HCT116 (cell line): ENCODE results near the gene MBP. TPM values are rescaled to one million over a fixed set of nuclear protein-coding genes. Genes with fewer than 3 reads are reported as not detected.

Experiments
- ATAC-seq: fragments of 200-7000 bp; cut with Tn5 transposase; 2 replicates; pipeline ENCODE4 v1.9.1; 2020; ENCODE audit warnings: mild to moderate bottlenecking, moderate library complexity
- BruUV-seq: library from RNA; stranded (reverse); fragments of 400-500 nt; replicated peaks from 2 replicates; lab custom pipeline; 2021; lab: Mats Ljungman, UMichigan
- CTCF ChIA-PET: fragments of 300-600 bp; sonication (Branson Sonifier 250); formaldehyde crosslinking; loops from one replicate; lab custom pipeline; 2021; ENCODE audit warnings: antibody characterized with exemption; lab: Charles Lee
- POLR2A ChIA-PET: fragments of 300-600, 350-600 bp; sonication (Branson Sonifier 250); formaldehyde crosslinking; loops from one replicate; lab custom pipeline; 2021; ENCODE audit warnings: antibody characterized with exemption; lab: Charles Lee
- RAD21 ChIA-PET, 2 experiments: fragments of 300-600 bp; sonication (Branson Sonifier 250); formaldehyde crosslinking; loops; one replicate each; lab custom pipeline; 2023; ENCODE audit warnings: low total read pairs in 2 of 2; ENCODE audit not compliant: uncharacterized antibody in 2 of 2, unreplicated experiment in 2 of 2, low non-redundant PET in 1 of 2; lab: Charles Lee
- DNase-seq: peaks from one replicate; pipeline ENCODE4 v3.0.0-alpha.2; 2010; ENCODE audit warnings: low read depth, low spot score
- H2AFZ ChIP-seq: fragments of 200-600 bp; shearing (Covaris generic), sonication (generic); 2 replicates; pipeline ENCODE4 v1.6.1; 2017; ENCODE audit warnings: low read depth, mixed run types, mixed read lengths, antibody characterized with exemption, low read length; ENCODE audit not compliant: poor library complexity, severe bottlenecking
- H3K27ac ChIP-seq: 2 replicates; pipeline ENCODE4 v1.5.1; 2012; ENCODE audit warnings: low read depth, low read length
- H3K27me3 ChIP-seq: fragments of 200-600 bp; sonication (generic); 2 replicates; pipeline ENCODE4 v1.6.1; 2016; ENCODE audit warnings: mixed run types, low read length, mixed read lengths; ENCODE audit not compliant: insufficient read depth
- H3K36me3 ChIP-seq, 2 experiments: fragments of 200-500 bp in 1 of 2; fragments of 200-600 bp in 1 of 2; sonication (Bioruptor generic) in 1 of 2; sonication (generic) in 1 of 2; 2 replicates each; pipeline versions ENCODE4 v1.5.1 to v1.6.1; 2014 to 2016; ENCODE audit warnings: low read length in 2 of 2, inconsistent platforms in 1 of 2, mixed read lengths in 1 of 2, mixed run types in 1 of 2; ENCODE audit not compliant: insufficient read depth in 2 of 2, control insufficient read depth in 1 of 2
- H3K4me1 ChIP-seq, 2 experiments: fragments of 200-600 bp in 1 of 2; sonication (generic) in 1 of 2; 2 replicates each; pipeline versions ENCODE4 v1.5.1 to v1.6.1; 2012 to 2017; ENCODE audit warnings: low read length in 2 of 2, inconsistent platforms in 1 of 2, mild to moderate bottlenecking in 1 of 2, mixed read lengths in 1 of 2, mixed run types in 1 of 2, moderate library complexity in 1 of 2; ENCODE audit not compliant: insufficient read depth in 2 of 2, control insufficient read depth in 1 of 2
- H3K4me2 ChIP-seq: fragments of 200-600 bp; sonication (generic); 2 replicates; pipeline ENCODE4 v1.6.1; 2017; ENCODE audit warnings: mixed run types, low read length, mixed read lengths
- H3K4me3 ChIP-seq, 2 experiments: fragments of 200-600 bp in 1 of 2; sonication (generic) in 1 of 2; replicated peaks in 1 of 2; 2 replicates each; pipeline ENCODE4 v1.5.1; 2011 to 2016; ENCODE audit warnings: low read length in 2 of 2, control low read depth in 1 of 2, low read depth in 1 of 2, mild to moderate bottlenecking in 1 of 2, mixed read lengths in 1 of 2, mixed run types in 1 of 2
- H3K79me2 ChIP-seq: fragments of 200-600 bp; sonication (generic); 2 replicates; pipeline ENCODE4 v1.6.1; 2017; ENCODE audit warnings: mild to moderate bottlenecking, mixed run types, low read length, moderate library complexity, mixed read lengths; ENCODE audit not compliant: insufficient read depth
- H3K9ac ChIP-seq: fragments of 200-600 bp; sonication (generic); 2 replicates; pipeline ENCODE4 v1.6.1; 2016; ENCODE audit warnings: low read length, mixed read lengths
- H3K9me2 ChIP-seq: fragments of 200-600 bp; sonication (generic), shearing (Covaris generic); 2 replicates; pipeline ENCODE4 v1.6.1; 2017; ENCODE audit warnings: mixed run types, mild to moderate bottlenecking, moderate library complexity; ENCODE audit not compliant: insufficient read depth
- H3K9me3 ChIP-seq, 2 experiments: fragments of 200-500 bp in 1 of 2; fragments of 200-600 bp in 1 of 2; sonication (Bioruptor generic) in 1 of 2; sonication (generic) in 1 of 2; 2 replicates each; pipeline ENCODE4 v1.6.1; 2014 to 2017; ENCODE audit warnings: low read length in 2 of 2, mixed read lengths in 2 of 2, inconsistent platforms in 1 of 2, low read depth in 1 of 2, mild to moderate bottlenecking in 1 of 2, mixed run types in 1 of 2, moderate library complexity in 1 of 2; ENCODE audit not compliant: control insufficient read depth in 1 of 2, insufficient read depth in 1 of 2
- H4K20me1 ChIP-seq: fragments of 200-600 bp; sonication (generic), shearing (Covaris generic); 2 replicates; pipeline ENCODE4 v1.6.1; 2017; ENCODE audit warnings: mixed run types, mild to moderate bottlenecking, moderate library complexity; ENCODE audit not compliant: insufficient read depth
- CBX3 ChIP-seq: IDR thresholded peaks from 2 replicates; pipeline ENCODE4 v1.6.1; 2012; ENCODE audit warnings: low read depth
- CEBPB ChIP-seq: IDR thresholded peaks from 2 replicates; pipeline ENCODE4 v1.6.1; 2012; ENCODE audit warnings: low read depth
- EGR1 ChIP-seq: IDR thresholded peaks from 2 replicates; pipeline ENCODE4 v1.6.1; 2012; ENCODE audit warnings: low read depth
- FOSL1 ChIP-seq: IDR thresholded peaks from 2 replicates; pipeline ENCODE4 v1.6.1; 2012; ENCODE audit warnings: low read depth
- JUND ChIP-seq: IDR thresholded peaks from 2 replicates; pipeline ENCODE4 v1.6.1; 2012
- POLR2A ChIP-seq: IDR thresholded peaks from 2 replicates; pipeline ENCODE4 v1.7.0; 2011; ENCODE audit warnings: borderline replicate concordance; ENCODE audit not compliant: insufficient read depth, insufficient read length; ENCODE audit errors: extremely low read depth
- RAD21 ChIP-seq: IDR thresholded peaks from 2 replicates; pipeline ENCODE4 v1.6.1; 2012; ENCODE audit warnings: low read depth, mild to moderate bottlenecking
- SIN3A ChIP-seq: IDR thresholded peaks from 2 replicates; pipeline ENCODE4 v1.6.1; 2012; ENCODE audit warnings: low read depth
- SRF ChIP-seq: IDR thresholded peaks from 2 replicates; pipeline ENCODE4 v1.6.1; 2012; ENCODE audit warnings: low read depth
- TCF7L2 ChIP-seq: IDR thresholded peaks from 2 replicates; pipeline ENCODE4 v1.7.0; 2011; ENCODE audit warnings: borderline replicate concordance, inconsistent platforms; ENCODE audit not compliant: insufficient read depth, insufficient read length; ENCODE audit errors: extremely low read depth
- YY1 ChIP-seq: IDR thresholded peaks from 2 replicates; pipeline ENCODE4 v1.6.1; 2011; ENCODE audit warnings: low read length, low read depth, moderate library complexity, mild to moderate bottlenecking; ENCODE audit not compliant: insufficient replicate concordance; ENCODE audit errors: extremely low read depth
- ZFX ChIP-seq: fragments of 450-650 bp; IDR thresholded peaks from 2 replicates; pipeline ENCODE4 v1.6.1; 2017
- ZNF274 ChIP-seq: fragments of 200-500 bp; sonication (Bioruptor generic); IDR thresholded peaks from 2 replicates; pipeline ENCODE4 v1.6.1; 2014; ENCODE audit warnings: mild to moderate bottlenecking, low read depth, low read length, inconsistent platforms
- intact Hi-C: fragments of 100-400 bp; cut with micrococcal nuclease; formaldehyde crosslinking; loops from 2 replicates; pipeline ENCODE4 v1.10.0; 2022
- total RNA-seq: library from RNA; stranded (reverse); gene quantifications from one replicate; pipeline ENCODE4 v1.2.1, GENCODE V29; 2021; ENCODE audit not compliant: unreplicated experiment
- TF ChIP-seq, protein P1 (sequence below): IDR thresholded peaks from 2 replicates; pipeline ENCODE4 v1.6.1; 2012

The MBP gene
- total RNA-seq, 1 experiment from 2014 or later, result 34.9 TPM

DNA sequence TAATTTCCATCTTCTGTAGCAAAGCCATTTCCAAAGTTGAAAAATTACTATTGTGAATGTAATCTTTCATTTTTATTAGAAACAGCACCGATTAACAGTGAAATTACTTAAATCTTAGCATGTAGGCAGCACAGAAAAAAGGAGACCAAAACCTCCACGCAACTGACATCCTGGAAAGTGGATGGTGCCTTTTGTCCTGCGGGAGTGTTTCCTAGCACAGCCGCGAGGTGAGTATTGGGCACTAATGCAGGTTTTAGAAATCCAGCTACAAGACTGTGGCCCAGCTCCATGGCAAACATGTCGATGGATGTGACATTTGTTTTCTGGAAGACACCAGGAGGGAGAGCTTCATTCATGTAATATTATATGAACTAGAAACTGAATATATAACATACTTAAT is 86.9 kb downstream of the MBP start:
- TF ChIP-seq ZFX, result no peak
- no peak for TF ChIP-seq RAD21
- no peak for TF ChIP-seq TCF7L2
- TF ChIP-seq, protein P1, sequence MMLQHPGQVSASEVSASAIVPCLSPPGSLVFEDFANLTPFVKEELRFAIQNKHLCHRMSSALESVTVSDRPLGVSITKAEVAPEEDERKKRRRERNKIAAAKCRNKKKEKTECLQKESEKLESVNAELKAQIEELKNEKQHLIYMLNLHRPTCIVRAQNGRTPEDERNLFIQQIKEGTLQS, result no peak
- TF ChIP-seq CEBPB, result no peak
- TF ChIP-seq SRF, result no peak
- TF ChIP-seq POLR2A, result no peak
- TF ChIP-seq EGR1, result no peak
- no peak for TF ChIP-seq JUND
- TF ChIP-seq YY1, result no peak
- no peak for TF ChIP-seq CBX3
- no peak for TF ChIP-seq FOSL1
- no peak for TF ChIP-seq ZNF274
- TF ChIP-seq SIN3A, result no peak
- no peak for DNase-seq
- no peak overlapping the region for H3K4me2 ChIP-seq
- CTCF ChIA-PET, result interaction anchor here (0.6 kb wide), 1 partner anchor 103 kb away, joined by 3 read pairs; no protein-coding TSS in a partner anchor
- H3K79me2 ChIP-seq, result no peaks in the 10 kb centered on the region; the same call in 1 of the 2 replicates
- H3K9me2 ChIP-seq, result no peaks in the 10 kb centered on the region
- H3K27me3 ChIP-seq, result no peaks in the 10 kb centered on the region
- no peak overlapping the region for H3K9ac ChIP-seq
- no peaks in the 10 kb centered on the region for H3K9me3 ChIP-seq
- H3K4me3 ChIP-seq, result no peak overlapping the region
- H3K4me1 ChIP-seq, result no peaks in the 10 kb centered on the region
- intact Hi-C loops, result no loop called here
- no TSS peak for BruUV-seq
- no peaks in the 10 kb centered on the region for H4K20me1 ChIP-seq
- POLR2A ChIA-PET, result no interaction called here
- no peak for ATAC-seq
- H3K27ac ChIP-seq, result no peak overlapping the region
- no peak overlapping the region for H2AFZ ChIP-seq
- H3K36me3 ChIP-seq, result no peaks in the 10 kb centered on the region; a peak in 1 of 4 replicates
- RAD21 ChIA-PET, result no interaction called here
